ENCODE measurements around the gene LRRC1. TPM values are rescaled to one million over a fixed set of nuclear protein-coding genes. Genes with fewer than 3 reads are reported as not detected.

Gene LRRC1
- total RNA-seq, 2 donors from 2014 or later, result 8.3 to 10.4 TPM

GRCh38 chr6:53833155-53833554 lies 38.4 kb downstream of the LRRC1 start:
- DNase-seq (ENCODE audit: low spot score), result no peak
- intact Hi-C loops (cut with DNase I), result no loop called here

DNA sequence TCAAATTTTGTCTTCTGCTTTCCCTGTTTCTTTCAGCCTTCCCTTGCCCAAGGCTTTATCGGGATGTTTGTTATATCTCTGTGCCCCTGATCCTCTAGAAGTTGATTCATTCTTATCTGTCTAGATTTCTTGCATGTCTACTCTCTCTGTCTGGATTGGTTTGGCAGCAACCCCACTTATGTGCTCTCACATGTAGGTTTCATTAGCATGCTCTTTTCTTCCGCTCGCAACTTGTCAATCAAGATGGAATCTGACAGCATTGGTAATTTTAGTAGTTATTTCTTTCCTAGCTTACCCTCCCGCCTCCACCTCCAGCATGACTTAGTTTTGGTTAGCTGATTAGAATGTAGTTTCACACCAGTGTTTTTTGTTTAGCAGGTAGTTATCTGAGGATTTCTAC lies 39.3 kb downstream of the LRRC1 start:
- no peak for DNase-seq (ENCODE audit: low spot score)
- intact Hi-C loops (cut with DNase I), result no loop called here

DNA sequence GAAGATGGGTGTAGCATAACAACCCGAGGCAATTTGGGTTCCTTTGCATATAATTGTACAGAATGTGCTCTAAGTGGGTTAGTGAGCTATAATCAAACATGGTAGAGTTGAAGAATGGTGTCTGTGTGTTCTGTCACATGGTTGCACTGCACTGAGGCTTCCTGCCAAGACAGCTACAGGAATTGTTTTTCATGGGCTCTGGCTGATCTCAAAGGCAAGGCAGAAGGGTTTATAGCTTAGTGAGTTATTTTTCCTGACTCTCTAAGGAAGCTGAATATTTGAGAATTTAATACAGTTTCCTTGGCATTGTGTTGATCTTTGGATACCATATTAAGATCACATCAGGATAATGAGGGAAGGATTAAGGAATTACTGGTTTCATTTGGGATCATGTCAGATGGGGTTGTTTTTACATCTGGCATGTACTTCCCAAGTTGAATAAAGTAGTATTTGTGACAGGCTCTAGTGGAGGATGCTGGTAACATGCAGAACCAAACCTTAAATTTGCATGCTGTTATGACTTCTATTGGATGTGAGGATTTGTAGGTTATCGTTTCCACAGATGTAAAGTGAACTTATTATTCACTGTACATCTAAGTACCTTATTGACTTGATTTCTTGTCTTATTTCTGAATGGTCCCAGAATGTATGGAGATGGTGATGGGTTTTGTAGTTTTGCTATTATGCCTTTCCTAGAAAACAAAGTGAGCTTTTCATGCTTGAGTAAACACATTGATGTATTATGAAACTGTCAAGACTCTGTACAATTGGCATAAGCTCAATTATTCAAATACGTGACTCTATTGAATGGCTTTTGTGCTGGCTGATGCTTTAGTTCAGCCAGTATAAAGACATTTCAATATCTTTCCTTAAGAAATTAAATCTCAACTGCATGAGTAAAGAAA lies 43.3 kb downstream of the LRRC1 start:
- intact Hi-C loops (cut with DNase I), result no loop called here

DNA sequence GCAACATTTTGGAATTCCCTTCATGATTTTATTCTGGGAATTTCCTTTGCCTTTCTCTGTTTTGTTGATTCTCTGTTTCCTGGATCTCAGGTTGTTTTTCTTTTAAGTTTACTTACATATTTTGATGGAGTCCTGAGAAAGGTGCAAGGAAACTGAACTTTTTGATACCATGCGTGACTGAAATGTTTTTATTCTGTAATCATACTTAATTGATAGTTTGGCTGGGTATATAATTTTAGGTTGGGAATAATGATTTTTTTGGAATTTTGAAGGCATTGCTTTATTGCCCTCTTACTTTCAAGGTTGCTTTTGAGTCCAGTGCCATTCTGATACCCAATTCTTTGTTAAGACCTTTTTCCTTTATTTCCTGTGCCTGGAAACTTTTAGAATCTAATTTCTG lies 45.2 kb downstream of the LRRC1 start:
- DNase-seq (ENCODE audit: low spot score), result no peak
- intact Hi-C loops (cut with DNase I), result no loop called here

More for the DNA sequence above, 43.3 kb downstream of the LRRC1 start:
- no peak for DNase-seq (ENCODE audit: low spot score)

DNA sequence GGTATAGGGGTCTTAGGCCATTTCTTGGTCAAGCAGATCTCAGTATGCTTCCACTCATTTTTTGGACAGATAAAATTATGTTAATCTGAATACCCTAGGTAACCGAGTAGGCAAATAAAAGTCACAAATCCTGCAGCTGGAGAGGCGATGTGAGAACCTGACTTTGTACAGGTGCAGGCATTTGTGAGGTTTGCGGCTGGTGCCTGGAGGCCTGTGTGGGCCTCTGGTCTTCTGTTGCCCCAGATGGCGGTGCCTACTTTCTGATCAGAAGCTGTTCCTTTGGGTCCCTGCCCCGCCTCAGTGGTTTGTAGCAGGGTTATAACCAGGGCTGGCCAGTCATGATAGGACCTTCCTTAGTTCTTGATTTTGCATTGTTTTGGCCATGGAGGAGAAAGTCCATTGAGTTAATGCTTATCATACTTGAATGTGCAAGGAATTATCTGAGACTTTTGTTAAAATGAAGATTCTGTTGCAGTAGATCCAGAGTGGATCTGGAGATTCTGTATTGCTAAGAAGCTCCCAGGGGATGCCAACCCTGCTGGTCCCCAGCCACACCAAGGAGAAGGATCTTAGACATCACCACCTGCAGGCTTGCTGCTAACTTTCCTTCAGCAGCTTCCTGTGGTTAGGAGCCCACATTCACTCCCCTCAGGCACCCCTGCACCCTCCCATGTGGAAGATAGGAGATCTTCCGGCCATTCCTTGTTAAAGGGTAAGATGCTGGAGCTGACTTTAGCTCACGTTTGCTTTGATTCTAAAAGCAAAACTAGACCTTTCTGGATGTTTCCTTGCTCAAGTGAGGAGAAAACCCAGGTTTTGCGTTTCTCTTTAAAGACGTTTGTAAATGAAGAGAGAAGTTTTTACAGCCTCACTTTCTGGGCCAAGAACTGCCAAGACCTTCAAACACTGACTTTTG lies 50.7 kb downstream of the LRRC1 start:
- intact Hi-C loops (cut with DNase I), result no loop called here
- no peak for DNase-seq (ENCODE audit: low spot score)

GRCh38 chr6:53846250-53846649 lies 51.4 kb downstream of the LRRC1 start:
- no peak for DNase-seq (ENCODE audit: low spot score)
- intact Hi-C loops (cut with DNase I), result no loop called here

DNA sequence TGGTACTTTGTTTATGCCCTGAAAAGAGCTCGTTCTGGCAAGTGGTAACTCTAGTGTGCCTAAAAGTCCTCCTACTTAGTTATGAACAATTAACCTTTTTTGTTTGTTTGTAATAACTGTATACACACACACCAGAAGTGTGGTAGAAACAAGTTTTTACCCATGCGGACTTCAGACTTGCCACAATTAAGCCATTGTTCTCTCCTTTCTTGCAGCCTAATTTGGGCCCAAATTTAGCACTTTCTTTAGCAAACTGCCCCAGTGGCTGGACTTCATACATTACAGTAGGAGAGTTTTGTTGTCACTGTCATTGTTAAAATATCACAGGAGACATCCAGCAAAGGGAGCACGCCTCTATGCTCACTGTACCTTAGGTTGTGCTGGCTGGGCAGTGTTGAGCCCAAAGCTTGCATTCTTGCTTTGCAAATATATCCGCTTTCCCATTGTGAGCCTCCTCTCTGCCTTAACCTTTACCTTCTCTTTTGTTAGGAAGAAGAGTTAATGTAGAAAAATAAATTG lies 53.0 kb downstream of the LRRC1 start:
- intact Hi-C loops (cut with DNase I), result no loop called here
- DNase-seq (ENCODE audit: low spot score), result no peak

DNA sequence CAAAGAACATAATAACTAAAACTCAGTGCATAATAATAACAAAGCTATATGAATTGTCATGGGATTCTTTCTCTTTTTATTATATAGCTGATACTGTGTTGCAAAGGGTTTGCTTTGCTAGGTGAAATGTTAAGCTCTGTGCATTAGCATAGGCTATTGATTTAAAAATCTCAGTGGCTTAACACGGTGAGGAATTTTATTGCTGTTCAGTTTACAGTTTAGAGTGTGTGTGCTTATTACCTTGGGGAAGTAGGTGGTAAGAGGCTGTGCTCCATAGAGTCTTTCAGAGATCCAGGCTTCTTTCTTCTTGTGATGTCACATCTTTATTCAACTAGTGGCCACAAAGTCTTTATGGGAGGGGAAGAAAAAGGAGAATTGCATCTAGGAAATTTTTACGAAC lies 55.7 kb downstream of the LRRC1 start:
- intact Hi-C loops (cut with DNase I), result no loop called here

DNA sequence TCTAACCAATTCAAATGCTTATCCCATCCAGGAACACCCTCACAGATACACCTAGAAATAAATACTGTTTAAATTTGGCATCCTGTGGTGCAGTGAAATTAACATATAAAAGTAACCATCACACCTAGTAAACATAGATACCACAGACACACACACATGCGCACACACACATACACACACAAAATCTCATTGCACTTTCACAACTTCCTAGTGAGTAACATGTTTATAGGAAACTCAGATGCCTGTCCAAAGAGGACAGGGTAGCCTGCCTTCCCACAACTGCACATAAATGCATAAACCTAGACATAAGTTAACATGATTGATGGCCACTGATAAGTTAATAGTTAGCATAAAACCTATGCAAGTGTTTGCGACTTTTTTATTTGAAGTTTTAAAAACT lies 56.8 kb downstream of the LRRC1 start:
- DNase-seq (ENCODE audit: low spot score), result no peak
- intact Hi-C loops (cut with DNase I), result no loop called here

More for the DNA sequence above, 55.7 kb downstream of the LRRC1 start:
- no peak for DNase-seq (ENCODE audit: low spot score)

DNA sequence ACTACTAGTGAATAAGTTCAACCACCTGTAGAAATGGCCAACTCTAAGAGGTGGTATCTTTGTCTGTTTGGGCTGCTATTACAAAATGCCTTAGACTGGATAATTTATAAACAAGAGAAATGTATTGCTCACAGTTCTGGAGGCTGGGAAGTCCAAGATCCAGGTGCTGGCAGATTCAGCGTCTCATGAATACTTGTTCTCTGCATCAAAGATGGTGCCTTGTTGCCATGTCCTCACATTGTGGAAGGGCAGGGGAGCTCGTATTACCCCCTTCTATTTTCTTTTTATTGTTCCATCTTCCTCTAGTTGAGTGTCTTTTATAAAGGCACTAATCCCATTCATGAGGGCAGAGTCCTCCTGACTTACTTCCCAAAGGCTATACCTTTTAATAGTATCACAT lies 58.0 kb downstream of the LRRC1 start:
- intact Hi-C loops (cut with DNase I), result no loop called here

GRCh38 chr6:53854843-53855567 lies 60.2 kb downstream of the LRRC1 start:
- no peak for DNase-seq (ENCODE audit: low spot score)
- intact Hi-C loops (cut with DNase I), result no loop called here

More for the DNA sequence above, 58.0 kb downstream of the LRRC1 start:
- DNase-seq (ENCODE audit: low spot score), result no peak

DNA sequence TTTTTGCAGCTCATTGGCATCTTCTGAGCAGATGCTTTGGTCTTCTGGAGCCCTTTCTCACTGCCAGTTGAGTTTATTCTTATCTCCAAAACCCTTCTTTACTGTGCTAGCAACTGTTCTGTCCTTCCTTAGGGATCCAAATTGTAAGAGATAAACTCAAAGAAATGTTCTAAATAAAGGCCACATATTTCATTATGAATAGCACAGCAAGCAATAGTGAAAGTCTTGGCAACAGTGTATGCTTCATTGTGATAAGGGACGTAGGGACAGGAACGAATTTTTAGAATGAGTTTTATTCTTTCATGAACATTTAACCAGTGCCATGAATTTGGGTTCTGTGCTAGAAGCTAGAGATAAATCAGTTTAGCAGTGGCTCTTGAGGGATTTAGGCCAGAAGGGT lies 61.1 kb downstream of the LRRC1 start:
- intact Hi-C loops (cut with DNase I), result no loop called here
- no peak for DNase-seq (ENCODE audit: low spot score)

GRCh38 chr6:53857318-53858094 lies 62.7 kb downstream of the LRRC1 start:
- intact Hi-C loops (cut with DNase I), result no loop called here
- no peak for DNase-seq (ENCODE audit: low spot score)

GRCh38 chr6:53858196-53858595 lies 63.4 kb downstream of the LRRC1 start:
- no peak for DNase-seq (ENCODE audit: low spot score)
- intact Hi-C loops (cut with DNase I), result no loop called here

DNA sequence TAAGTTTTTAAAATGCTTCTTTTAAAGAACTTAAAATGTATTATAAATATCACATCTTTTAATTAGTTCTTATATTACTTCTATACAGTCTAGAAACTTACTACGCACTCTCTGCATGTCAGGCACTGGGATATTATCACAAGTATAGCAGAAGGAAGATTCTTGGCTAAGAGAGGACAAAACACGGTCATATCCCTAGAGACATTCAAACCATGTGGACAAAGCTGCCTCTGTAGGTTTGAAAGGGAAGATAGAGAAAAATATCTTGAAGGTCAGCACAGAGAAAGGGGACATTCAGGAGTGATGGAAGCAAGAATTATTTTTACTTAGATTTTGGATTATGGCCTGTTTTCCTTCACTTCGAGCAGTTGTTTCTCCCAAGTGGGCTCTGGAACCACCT lies 64.1 kb downstream of the LRRC1 start:
- intact Hi-C loops (cut with DNase I), result no loop called here

DNA sequence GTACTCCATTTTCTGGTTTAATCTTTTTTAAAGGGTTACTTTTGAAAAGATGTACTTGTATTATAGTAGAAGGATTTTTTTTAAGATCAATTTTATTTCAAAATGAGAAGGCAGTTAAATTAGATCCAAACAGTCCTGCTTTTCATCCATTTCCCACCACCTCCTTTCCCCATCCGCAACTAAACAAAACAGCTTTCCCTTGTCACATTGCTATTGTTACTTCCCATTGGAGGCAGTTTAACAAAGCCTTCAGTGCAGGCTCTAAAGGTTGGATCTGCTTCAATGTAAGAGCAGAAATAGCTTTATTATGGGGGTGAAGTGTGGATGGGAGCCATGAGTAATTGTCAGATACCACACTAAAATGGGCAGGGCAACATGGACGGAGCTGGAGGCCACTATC lies 65.7 kb downstream of the LRRC1 start:
- intact Hi-C loops (cut with DNase I), result no loop called here

More for the DNA sequence above, 64.1 kb downstream of the LRRC1 start:
- no peak for DNase-seq (ENCODE audit: low spot score)

GRCh38 chr6:53861518-53861917 lies 66.7 kb downstream of the LRRC1 start:
- DNase-seq (ENCODE audit: low spot score), result no peak
- intact Hi-C loops (cut with DNase I), result no loop called here

More for the DNA sequence above, 65.7 kb downstream of the LRRC1 start:
- no peak for DNase-seq (ENCODE audit: low spot score)

DNA sequence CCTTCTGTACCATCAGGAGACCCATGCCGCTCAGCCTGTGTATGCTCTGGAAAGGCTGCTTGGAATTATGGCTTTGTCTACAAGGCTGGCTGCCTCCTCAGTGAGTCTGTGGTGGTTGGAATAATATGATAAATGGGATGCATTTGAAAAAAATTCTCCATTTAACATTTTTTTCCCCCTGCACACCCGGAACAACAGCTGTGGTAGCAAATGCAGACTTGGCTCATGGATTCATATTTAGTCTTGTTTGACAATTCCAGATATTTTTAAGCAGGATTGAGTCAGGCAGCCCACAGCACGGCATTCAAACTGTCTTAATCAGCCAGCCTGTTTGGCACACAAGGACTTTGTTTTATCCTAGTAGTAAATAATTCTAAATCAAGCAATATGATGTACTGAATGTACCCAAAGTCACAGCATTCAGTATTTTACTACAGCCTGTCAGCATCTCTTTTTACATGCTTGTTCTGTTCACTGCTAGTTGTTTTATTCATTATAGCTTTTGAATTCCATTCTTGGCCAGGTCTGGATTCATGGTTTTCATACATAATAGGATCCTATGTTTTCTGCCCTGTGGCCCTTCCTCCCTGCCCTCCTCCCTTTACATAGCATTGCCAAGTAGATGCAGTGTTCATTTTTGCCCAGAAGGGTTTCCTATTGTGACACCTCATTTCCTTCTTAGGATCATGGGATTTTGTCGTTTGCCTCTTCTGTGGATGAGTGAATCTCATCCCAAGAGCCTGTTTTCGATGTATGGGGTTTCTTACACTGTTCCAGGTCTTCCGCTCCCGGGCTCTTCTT lies 68.1 kb downstream of the LRRC1 start:
- intact Hi-C loops (cut with DNase I), result no loop called here
- no peak for DNase-seq (ENCODE audit: low spot score)

All from posterior vena cava (tissue), 2 donors.